Mucosa of descending colon (tissue), 3 donors: ENCODE results near the gene PHC3. TPM values are rescaled to one million over a fixed set of nuclear protein-coding genes. Genes with fewer than 3 reads are reported as not detected.

Source experiments
- ATAC-seq: fragments of 200-7000 bp; cut with Tn5 transposase; one replicate; pipeline ENCODE4 v1.9.1; 2020; ENCODE audit warnings: mild to moderate bottlenecking, moderate library complexity
- DNase-seq, 3 donors: peaks; one replicate each; pipeline ENCODE4 v3.0.0-alpha.2; 2020
- H3K36me3 ChIP-seq: fragments of 200-600 bp; one replicate; pipeline ENCODE4 v1.8.0; 2021; ENCODE audit warnings: low read depth, mild to moderate bottlenecking
- H3K4me1 ChIP-seq: fragments of 200-600 bp; one replicate; pipeline ENCODE4 v1.8.0; 2021; ENCODE audit warnings: low read depth, mild to moderate bottlenecking
- H3K4me3 ChIP-seq: fragments of 200-600 bp; one replicate; pipeline ENCODE4 v1.8.0; 2021; ENCODE audit warnings: mild to moderate bottlenecking
- H3K9me3 ChIP-seq: fragments of 200-600 bp; one replicate; pipeline ENCODE4 v1.8.0; 2021; ENCODE audit warnings: mild to moderate bottlenecking
- CTCF ChIP-seq: fragments of 200-600 bp; IDR thresholded peaks from one replicate; pipeline ENCODE4 v1.8.0; 2022; ENCODE audit warnings: antibody characterized with exemption, mild to moderate bottlenecking
- intact Hi-C, 2 donors: fragments of 100-400 bp; cut with DNase I in 1 of 2; cut with micrococcal nuclease in 1 of 2; formaldehyde crosslinking; loops; one replicate each; pipeline versions ENCODE4 v1.11.0 to v1.11.1; 2022; cut with DNase I, micrococcal nuclease
- total RNA-seq, 3 donors: library from RNA; stranded (reverse); fragmentation: NEBNext Ultra II Directional in 2 of 3; extraction: Animal tissue kit (Norgen Biotek cat#: 25700) in 2 of 3; gene quantifications; one replicate each; pipeline versions ENCODE4 v1.2.1 to v1.2.4, GENCODE V29; 2021 to 2023
- donor health status: DM: no; HTN: no; CAD: no; lungs with moderate emphysema.
- donor health status: DM: no; HTN: no; CAD: no.
- donor health status: DM: no; HTN: yes; CAD: no.

The PHC3 gene
- total RNA-seq, 3 donors from 2014 or later: 54.2 to 96.7 (median 58.0) TPM

DNA sequence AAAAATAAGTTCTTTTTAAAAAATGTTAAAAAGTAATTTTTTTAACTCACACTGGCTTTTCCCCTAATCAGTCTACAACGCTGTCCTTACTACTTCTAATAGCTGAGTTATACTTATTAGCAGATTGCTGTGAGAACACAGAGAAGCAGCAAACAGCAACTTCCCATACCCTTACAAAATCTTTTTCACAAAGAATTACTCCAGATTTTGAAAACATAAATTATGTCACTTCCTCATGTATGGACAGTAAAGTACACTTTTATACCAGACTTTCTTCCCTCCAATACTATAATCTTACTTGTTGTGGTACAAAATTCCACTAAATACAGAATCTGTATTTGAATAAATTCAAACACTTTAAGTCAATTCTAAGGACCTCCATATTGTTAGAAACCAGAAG, 2.1 kb downstream of the PHC3 start:
- DNase-seq (no peak), ATAC-seq (no peak)
- Histone ChIP-seq H3K36me3 (no peaks in the 10 kb centered on the region), H3K4me3 (no peak overlapping the region), H3K4me1 (peaks cover 23% of the 10 kb centered on the region), H3K9me3 (no peaks in the 10 kb centered on the region)
- no peak for TF ChIP-seq CTCF
- intact Hi-C loops: no loop called here

- intact Hi-C loops: no loop called here
- H3K4me3 ChIP-seq: no peak overlapping the region
- H3K4me1 ChIP-seq: peaks cover 23% of the 10 kb centered on the region
- DNase-seq: peak in 1 of 3 donors; percentile 43
- H3K36me3 ChIP-seq: no peaks in the 10 kb centered on the region
- H3K9me3 ChIP-seq: no peaks in the 10 kb centered on the region
- TF ChIP-seq CTCF: no peak
- no peak for ATAC-seq
Measured at GRCh38 chr3:170178651-170179050, 2.9 kb downstream of the PHC3 start.

DNA sequence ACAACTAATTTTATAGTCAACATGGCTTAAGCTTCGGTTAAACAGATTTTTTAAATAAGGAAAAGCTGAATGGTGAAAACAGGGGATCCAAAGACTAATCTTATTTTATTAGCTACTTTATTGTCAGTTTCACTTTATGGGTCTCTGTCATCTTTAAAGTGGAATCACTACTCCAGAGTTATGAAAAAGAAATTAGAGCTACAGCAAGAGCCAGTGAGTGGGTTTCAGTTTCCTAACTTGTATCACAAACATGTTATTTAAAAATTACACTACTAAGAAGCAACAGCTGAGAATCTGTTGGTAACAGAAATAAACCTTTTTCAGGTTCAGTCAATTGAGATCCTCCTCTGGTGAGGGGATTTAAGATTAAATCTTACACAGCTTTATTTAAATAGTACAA, 10.0 kb downstream of the PHC3 start:
- TF ChIP-seq CTCF: no peak
- Histone ChIP-seq H3K4me3 (no peak overlapping the region), H3K9me3 (no peaks in the 10 kb centered on the region), H3K4me1 (peaks cover 1% of the 10 kb centered on the region), H3K36me3 (no peaks in the 10 kb centered on the region)
- intact Hi-C loops: no loop called here
- DNase-seq: no peak
- no peak for ATAC-seq

DNA sequence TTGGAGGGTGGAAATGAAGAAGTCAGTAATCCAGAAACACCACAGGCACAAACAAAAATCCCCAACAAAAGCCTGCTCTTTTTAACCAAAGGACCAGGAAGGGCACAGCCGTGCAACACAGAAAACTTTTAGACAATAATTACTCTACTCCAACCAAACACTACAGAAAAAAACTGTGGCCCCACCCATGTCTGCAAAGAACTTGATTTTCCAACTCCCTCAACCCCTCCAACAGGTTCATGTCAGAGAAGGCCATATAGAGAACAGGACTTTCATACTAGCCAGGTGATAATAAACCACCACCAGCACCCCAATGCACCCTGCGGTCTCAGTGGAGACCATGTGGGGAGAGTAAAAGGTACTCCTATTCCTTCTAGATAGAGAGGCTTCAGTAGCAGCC, 16.8 kb downstream of the PHC3 start:
- intact Hi-C loops: no loop called here
- DNase-seq (peak in 1 of 3 donors; percentile 48), ATAC-seq (peak; percentile 81)
- Histone ChIP-seq H3K36me3 (no peaks in the 10 kb centered on the region), H3K4me1 (peaks cover 8% of the 10 kb centered on the region), H3K4me3 (no peak overlapping the region), H3K9me3 (no peaks in the 10 kb centered on the region)
- no peak for TF ChIP-seq CTCF

GRCh38 chr3:170163956-170164645, 17.4 kb downstream of the PHC3 start:
- ATAC-seq (no peak), DNase-seq (no peak)
- Histone ChIP-seq H3K9me3 (no peaks in the 10 kb centered on the region), H3K4me3 (no peak overlapping the region), H3K36me3 (no peaks in the 10 kb centered on the region), H3K4me1 (peaks cover 11% of the 10 kb centered on the region)
- intact Hi-C loops: no loop called here
- no peak for TF ChIP-seq CTCF

DNA sequence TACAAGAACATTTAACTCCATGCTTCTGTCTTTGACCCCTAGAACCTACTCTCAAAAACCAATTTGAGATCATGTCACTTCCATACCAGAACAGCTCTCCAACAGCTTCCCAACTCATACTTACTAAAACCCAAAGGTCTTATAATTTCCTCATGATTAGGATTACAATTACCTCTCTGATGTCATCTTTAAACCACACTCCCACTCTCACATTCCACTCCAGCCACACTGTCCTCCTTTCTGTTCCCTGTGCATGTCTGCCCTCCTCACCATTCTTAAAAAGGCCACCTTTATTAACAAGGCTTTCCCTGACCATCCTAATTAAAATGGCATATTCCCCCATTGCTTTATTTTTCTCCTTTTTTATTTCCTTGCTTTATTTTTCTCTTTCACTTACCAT, 18.9 kb downstream of the PHC3 start:
- H3K4me1 ChIP-seq: peaks cover 11% of the 10 kb centered on the region
- intact Hi-C loops: no loop called here
- no peak overlapping the region for H3K4me3 ChIP-seq
- H3K36me3 ChIP-seq: no peaks in the 10 kb centered on the region
- ATAC-seq (no peak), DNase-seq (no peak)
- no peak for TF ChIP-seq CTCF
- no peaks in the 10 kb centered on the region for H3K9me3 ChIP-seq
